Kidney (tissue), 14 donors: ENCODE results near the gene MRPL46. TPM values are rescaled to one million over a fixed set of nuclear protein-coding genes. Genes with fewer than 3 reads are reported as not detected.
A peak's percentile ranks its signal among the peaks of the same experiment; 100 is the strongest.

Experiments
- DNase-seq, 5 donors: peaks; one replicate each; pipeline ENCODE4 v3.0.0-alpha.2; 2013 to 2020
- FAIRE-seq: peaks from 2 replicates; lab custom pipeline; 2012; peaks lifted over from hg19 to GRCh38; lab: Jason Lieb, UNC
- H3K27ac ChIP-seq, 2 donors: one replicate each; pipeline ENCODE4 v1.7.0; 2013; ENCODE audit warnings: low read depth in 2 of 2, low read length in 2 of 2, inconsistent platforms in 1 of 2
- H3K27me3 ChIP-seq: one replicate; pipeline ENCODE4 v1.7.1; 2013; ENCODE audit warnings: low read length, inconsistent platforms; ENCODE audit not compliant: control insufficient read depth, insufficient read depth
- H3K36me3 ChIP-seq, 3 donors: one replicate each; pipeline versions ENCODE4 v1.7.0 to v1.7.1; 2013; ENCODE audit warnings: low read length in 3 of 3, control low read depth in 1 of 3, inconsistent platforms in 1 of 3; ENCODE audit not compliant: insufficient read depth in 3 of 3, control insufficient read depth in 2 of 3
- H3K4me1 ChIP-seq, 3 donors: one replicate each; pipeline versions ENCODE4 v1.7.0 to v1.7.1; 2013; ENCODE audit warnings: low read length in 3 of 3, inconsistent platforms in 1 of 3, low read depth in 1 of 3; ENCODE audit not compliant: control insufficient read depth in 2 of 3, insufficient read depth in 2 of 3
- H3K4me3 ChIP-seq, 3 donors: one replicate each; pipeline versions ENCODE4 v1.7.0 to v1.8.1; 2013; ENCODE audit warnings: low read length in 3 of 3, control low read depth in 1 of 3, inconsistent platforms in 1 of 3
- H3K9ac ChIP-seq, 3 donors: one replicate each; pipeline versions ENCODE4 v1.7.0 to v1.7.1; 2013; ENCODE audit warnings: low read length in 3 of 3, control low read depth in 1 of 3, inconsistent platforms in 1 of 3
- H3K9me3 ChIP-seq, 3 donors: one replicate each; pipeline versions ENCODE4 v1.7.0 to v1.7.1; 2013; ENCODE audit warnings: low read length in 3 of 3, control low read depth in 1 of 3, inconsistent platforms in 1 of 3; ENCODE audit not compliant: control insufficient read depth in 2 of 3, insufficient read depth in 1 of 3
- CTCF ChIP-seq: IDR thresholded peaks from 3 replicates; pipeline ENCODE4 v1.5.1; 2012; ENCODE audit warnings: mild to moderate bottlenecking, moderate library complexity, borderline replicate concordance; ENCODE audit not compliant: insufficient read depth; ENCODE audit errors: extremely low read depth
- intact Hi-C: fragments of 100-400 bp; cut with DNase I; formaldehyde crosslinking; loops from one replicate; pipeline ENCODE4 v1.11.1; 2022
- polyA plus RNA-seq: library from polyadenylated mRNA; stranded (reverse); fragments of 350-450 nt; fragmentation: Illumina TruSeq; extraction: RNeasy Lipid Tissue Mini Kit (QIAGEN cat#74804); gene quantifications from one replicate; pipeline ENCODE4 v1.2.3, GENCODE V29; 2014; ENCODE audit warnings: low read depth, low replicate concordance; ENCODE audit not compliant: insufficient read depth
- total RNA-seq: library from RNA; stranded (reverse); fragmentation: NEBNext Ultra II Directional; extraction: Animal tissue kit (Norgen Biotek cat#: 25700); gene quantifications from one replicate; pipeline ENCODE4 v1.2.1, GENCODE V29; 2021
- donor health status: control.
- donor health status: control.
- donor health status: control.
- donor health status: control.
- donor health status: control.
- donor health status: DM: yes; HTN: yes; CAD: no.
- donor health status: Normal renal cell carcinoma (clear cell type).

MRPL46 gene
- total and polyA plus RNA-seq, 2 donors from 2014 or later: 24.7 to 73.4 TPM

DNA sequence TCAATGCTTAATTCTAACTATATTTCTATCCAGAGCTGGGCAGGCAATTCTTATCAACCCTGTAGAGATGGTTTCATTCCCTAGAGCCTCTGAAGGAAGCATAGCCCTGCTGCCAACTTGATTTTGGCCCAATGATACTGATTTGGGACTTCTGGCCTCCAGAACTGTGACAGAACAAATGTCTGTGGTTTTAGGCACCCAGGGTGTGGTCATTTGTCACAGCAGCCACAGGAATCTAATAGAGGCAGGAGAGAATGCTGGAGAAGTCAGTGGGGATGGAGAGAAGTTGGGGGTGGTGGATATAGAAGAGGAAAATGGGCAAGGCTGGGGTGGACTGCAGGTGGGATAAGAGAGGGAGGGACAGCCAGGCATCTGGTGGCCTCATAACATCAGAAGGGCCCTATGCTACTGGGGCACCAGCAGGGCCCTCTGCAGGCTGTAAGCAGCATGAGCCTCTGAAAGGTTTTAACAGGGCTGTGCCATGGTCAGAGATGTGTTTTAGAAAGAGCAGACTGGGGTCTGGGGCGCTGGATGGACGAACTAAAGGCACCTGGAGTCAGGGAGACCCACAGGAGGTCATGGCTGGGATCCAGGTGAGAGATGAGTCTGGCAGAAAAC, 20.1 kb upstream of the MRPL46 start:
- Histone ChIP-seq H3K4me3 (no peak overlapping the region), H3K4me1 (peaks cover 0 to 3% (median 0%) of the 10 kb centered on the region in 3 donors), H3K27me3 (no peaks in the 10 kb centered on the region), H3K9me3 (no peaks in the 10 kb centered on the region), H3K9ac (no peak overlapping the region), H3K36me3 (no peaks in the 10 kb centered on the region), H3K27ac (no peak overlapping the region)
- no peak for DNase-seq
- TF ChIP-seq CTCF: no peak
- intact Hi-C loops: no loop called here
- no peak for FAIRE-seq

DNA sequence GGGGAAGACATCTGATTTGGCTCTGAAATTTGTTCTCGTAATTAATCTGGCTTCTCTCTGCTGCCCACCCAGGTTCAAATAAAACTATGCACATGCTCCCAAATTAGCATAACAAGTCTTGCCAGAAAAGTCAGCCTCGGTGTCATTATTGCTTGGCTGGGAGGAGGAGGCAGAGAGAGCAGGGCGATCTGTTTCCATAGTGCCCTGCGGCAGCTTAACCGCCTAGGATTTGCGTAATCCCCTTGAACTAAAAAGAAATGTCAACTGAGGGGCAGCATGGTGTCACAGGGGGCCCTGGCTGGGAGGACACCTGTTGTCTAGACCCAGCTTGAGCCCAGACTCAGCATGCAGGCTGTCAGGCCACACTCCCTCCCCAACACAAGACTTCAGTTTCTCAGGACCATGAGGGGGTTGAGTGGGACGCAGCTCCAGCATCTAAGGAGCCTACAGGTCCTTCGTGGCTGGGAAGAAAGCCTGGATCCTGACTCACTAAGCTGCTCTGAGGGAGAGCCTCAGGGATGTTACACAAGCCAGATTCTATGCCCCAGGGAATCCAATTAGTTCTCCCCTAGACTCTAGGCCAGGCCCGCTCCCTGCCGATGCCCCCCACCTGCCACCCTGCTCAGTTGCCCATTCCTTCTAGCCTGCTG, 17.6 kb upstream of the MRPL46 start:
- no peak for FAIRE-seq
- H3K9ac ChIP-seq: no peak overlapping the region

GRCh38 chr15:88482263-88482662, 15.1 kb upstream of the MRPL46 start:
- DNase-seq (no peak), FAIRE-seq (no peak)
- no peak for TF ChIP-seq CTCF
- no peaks in the 10 kb centered on the region for H3K9me3 ChIP-seq
- peaks cover 0 to 3% (median 0%) of the 10 kb centered on the region in 3 donors for H3K4me1 ChIP-seq
- intact Hi-C loops: no loop called here
- peaks cover 3 to 10% (median 9%) of the 10 kb centered on the region in 3 donors for H3K36me3 ChIP-seq
- H3K4me3 ChIP-seq: no peak overlapping the region
- H3K27me3 ChIP-seq: no peaks in the 10 kb centered on the region
- no peak overlapping the region for H3K27ac ChIP-seq
- no peak overlapping the region for H3K9ac ChIP-seq

More for the DNA sequence above, 17.6 kb upstream of the MRPL46 start:
- Histone ChIP-seq H3K9me3 (no peaks in the 10 kb centered on the region), H3K27ac (peak overlapping the region; percentile 3 to 20), H3K4me1 (peaks cover 0 to 3% (median 0%) of the 10 kb centered on the region in 3 donors), H3K36me3 (no peaks in the 10 kb centered on the region), H3K27me3 (no peaks in the 10 kb centered on the region), H3K4me3 (no peak overlapping the region)
- intact Hi-C loops: no loop called here
- TF ChIP-seq CTCF: no peak
- DNase-seq: peak in 4 of 5 donors; percentile 63 to 85 (median 79)
